ENCODE data around the gene KIF6.

The KIF6 gene

DNA sequence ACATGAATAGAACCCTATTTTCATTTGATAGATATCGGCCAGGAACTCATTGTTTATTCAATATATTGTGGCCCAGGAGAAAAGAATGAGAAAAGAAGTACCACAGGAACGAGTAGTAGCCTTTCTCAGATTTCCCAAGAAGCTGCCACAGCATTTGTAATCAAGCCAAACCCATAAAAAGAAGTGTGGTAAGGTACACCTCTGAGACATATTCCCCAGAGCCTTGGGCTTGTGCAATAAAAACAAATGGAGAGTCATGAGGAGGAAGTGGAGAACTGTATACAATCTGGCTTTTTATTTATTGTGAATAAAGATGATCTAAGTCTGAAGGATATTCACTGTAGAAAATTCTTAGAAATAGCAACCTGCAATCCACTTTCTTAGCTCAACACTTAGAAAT, 36.7 kb downstream of the KIF6 start:
- Histone ChIP-seq H3K9me3 (replicated peaks; ENCODE audit: insufficient read depth, low read length) (no peaks in the 10 kb centered on the region), H3K4me1 (ENCODE audit: low read length) (no peaks in the 10 kb centered on the region), H3K9ac (ENCODE audit: low read length) (no peak overlapping the region), H3K36me3 (replicated peaks; ENCODE audit: insufficient read depth, low read length) (no peaks in the 10 kb centered on the region), H3K79me2 (ENCODE audit: low read length) (no peaks in the 10 kb centered on the region), H3K27ac (ENCODE audit: low read length) (no peak overlapping the region), H3K4me3 (ENCODE audit: low read length) (no peak overlapping the region), H2AFZ (ENCODE audit: low read length) (no peak overlapping the region), H3K9me2 (replicated peaks; ENCODE audit: insufficient read depth, low read length) (no peaks in the 10 kb centered on the region), H3K27me3 (replicated peaks; ENCODE audit: insufficient read depth, low read length) (no peaks in the 10 kb centered on the region), H3F3A (ENCODE audit: insufficient read depth, low read length) (no peaks in the 10 kb centered on the region), H4K20me1 (ENCODE audit: insufficient read depth, low read length) (no peaks in the 10 kb centered on the region), H3K4me2 (ENCODE audit: low read depth, low read length) (no peak overlapping the region)
- DNase-seq, result no peak
- TF ChIP-seq EZH2 (optimal IDR thresholded peaks at IDR 0.05; ENCODE audit: low read depth, low read length) (no peak), EZH2phosphoT487 (IDR thresholded peaks at IDR 0.05; ENCODE audit: low read length) (no peak), CTCF (IDR thresholded peaks at IDR 0.05; ENCODE audit: low read length) (no peak)

DNA sequence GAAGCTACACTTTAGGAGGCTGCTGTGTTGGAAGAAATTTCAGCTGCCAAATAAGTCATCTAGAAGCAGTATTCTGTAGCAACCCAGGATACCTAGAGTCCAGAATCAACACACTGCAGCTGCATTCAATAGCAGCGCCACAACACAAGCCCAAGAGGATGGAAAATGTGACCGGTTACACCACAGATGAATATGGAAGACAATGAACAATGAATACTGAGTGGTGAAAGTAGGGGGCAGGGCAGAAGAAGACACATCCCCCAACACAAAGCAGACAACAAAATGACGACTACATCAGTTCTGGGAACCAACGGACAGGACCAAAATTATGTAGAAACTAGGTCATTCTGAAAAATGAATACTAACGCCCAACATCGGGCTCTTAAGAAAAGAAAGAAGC, 38.2 kb downstream of the KIF6 start:
- H3K79me2 ChIP-seq (ENCODE audit: low read length), result no peaks in the 10 kb centered on the region
- TF ChIP-seq EZH2 (optimal IDR thresholded peaks at IDR 0.05; ENCODE audit: low read depth, low read length) (no peak), EZH2phosphoT487 (IDR thresholded peaks at IDR 0.05; ENCODE audit: low read length) (no peak), CTCF (IDR thresholded peaks at IDR 0.05; ENCODE audit: low read length) (no peak)
- no peak for DNase-seq
- H3K27me3 ChIP-seq (replicated peaks; ENCODE audit: insufficient read depth, low read length), result no peaks in the 10 kb centered on the region
- no peak overlapping the region for H3K4me3 ChIP-seq (ENCODE audit: low read length)
- no peaks in the 10 kb centered on the region for H3K36me3 ChIP-seq (replicated peaks; ENCODE audit: insufficient read depth, low read length)
- no peaks in the 10 kb centered on the region for H3K4me1 ChIP-seq (ENCODE audit: low read length)
- H3F3A ChIP-seq (ENCODE audit: insufficient read depth, low read length), result no peaks in the 10 kb centered on the region
- H3K9me2 ChIP-seq (replicated peaks; ENCODE audit: insufficient read depth, low read length), result no peaks in the 10 kb centered on the region
- H3K9me3 ChIP-seq (replicated peaks; ENCODE audit: insufficient read depth, low read length), result no peaks in the 10 kb centered on the region
- H3K4me2 ChIP-seq (ENCODE audit: low read depth, low read length), result no peak overlapping the region
- no peaks in the 10 kb centered on the region for H4K20me1 ChIP-seq (ENCODE audit: insufficient read depth, low read length)
- H3K27ac ChIP-seq (ENCODE audit: low read length), result no peak overlapping the region
- no peak overlapping the region for H3K9ac ChIP-seq (ENCODE audit: low read length)
- no peak overlapping the region for H2AFZ ChIP-seq (ENCODE audit: low read length)

GRCh38 chr6:39685938-39686337, 39.3 kb downstream of the KIF6 start:
- Histone ChIP-seq H3K4me2 (ENCODE audit: low read depth, low read length) (no peak overlapping the region), H3K9ac (ENCODE audit: low read length) (no peak overlapping the region), H3K79me2 (ENCODE audit: low read length) (no peaks in the 10 kb centered on the region), H4K20me1 (ENCODE audit: insufficient read depth, low read length) (no peaks in the 10 kb centered on the region), H3K36me3 (replicated peaks; ENCODE audit: insufficient read depth, low read length) (no peaks in the 10 kb centered on the region), H3F3A (ENCODE audit: insufficient read depth, low read length) (no peaks in the 10 kb centered on the region), H3K27me3 (replicated peaks; ENCODE audit: insufficient read depth, low read length) (no peaks in the 10 kb centered on the region), H3K4me1 (ENCODE audit: low read length) (no peaks in the 10 kb centered on the region), H3K27ac (ENCODE audit: low read length) (no peak overlapping the region), H3K9me2 (replicated peaks; ENCODE audit: insufficient read depth, low read length) (no peaks in the 10 kb centered on the region), H3K9me3 (replicated peaks; ENCODE audit: insufficient read depth, low read length) (no peaks in the 10 kb centered on the region), H3K4me3 (ENCODE audit: low read length) (no peak overlapping the region), H2AFZ (ENCODE audit: low read length) (no peak overlapping the region)
- no peak for DNase-seq
- TF ChIP-seq EZH2phosphoT487 (IDR thresholded peaks at IDR 0.05; ENCODE audit: low read length), result no peak
- TF ChIP-seq CTCF (IDR thresholded peaks at IDR 0.05; ENCODE audit: low read length), result no peak
- TF ChIP-seq EZH2 (optimal IDR thresholded peaks at IDR 0.05; ENCODE audit: low read depth, low read length), result no peak
